Keratinocyte (primary cell): Measurements from ENCODE around the gene IL5RA. TPM values are rescaled to one million over a fixed set of nuclear protein-coding genes. Genes with fewer than 3 reads are reported as not detected.

Experiments
- DNase-seq: peaks from one replicate; pipeline ENCODE4 v3.0.0-alpha.2; 2011; ENCODE audit warnings: low read depth, missing footprints, low spot score
- FAIRE-seq: peaks from 2 replicates; lab custom pipeline; 2011; peaks lifted over from hg19 to GRCh38; lab: Jason Lieb, UNC
- H2AFZ ChIP-seq: 2 replicates; pipeline ENCODE4 v1.6.0; 2012; ENCODE audit warnings: low read length, control low read depth, inconsistent platforms; ENCODE audit not compliant: control insufficient read depth
- H3K27ac ChIP-seq: 2 replicates; pipeline ENCODE4 v1.5.1; 2011; ENCODE audit warnings: low read length; ENCODE audit not compliant: control insufficient read depth, insufficient read depth
- H3K27me3 ChIP-seq: 3 replicates; pipeline ENCODE4 v1.6.0; 2011; ENCODE audit warnings: low read length; ENCODE audit not compliant: control insufficient read depth, insufficient read depth; ENCODE audit errors: extremely low read depth
- H3K36me3 ChIP-seq, 2 experiments: 2 replicates in 1 of 2; 3 replicates in 1 of 2; pipeline ENCODE4 v1.5.1; 2011; ENCODE audit warnings: low read length in 2 of 2, mild to moderate bottlenecking in 1 of 2; ENCODE audit not compliant: control insufficient read depth in 2 of 2, insufficient read depth in 2 of 2; ENCODE audit errors: extremely low read depth in 1 of 2
- H3K4me1 ChIP-seq: 3 replicates; pipeline ENCODE4 v1.5.1; 2011; ENCODE audit warnings: low read length; ENCODE audit not compliant: control insufficient read depth, insufficient read depth; ENCODE audit errors: extremely low read depth
- H3K4me2 ChIP-seq: 3 replicates; pipeline ENCODE4 v1.6.0; 2011; ENCODE audit warnings: low read depth, low read length; ENCODE audit not compliant: control insufficient read depth, insufficient read depth; ENCODE audit errors: extremely low read depth
- H3K4me3 ChIP-seq, 3 experiments: fragments of 200-600 bp in 1 of 3; sonication (generic) in 1 of 3; 2 replicates in 2 of 3; 3 replicates in 1 of 3; pipeline ENCODE4 v1.5.1; 2011 to 2016; ENCODE audit warnings: low read length in 3 of 3, mild to moderate bottlenecking in 3 of 3, control low read depth in 2 of 3, inconsistent platforms in 1 of 3, low read depth in 1 of 3, mixed read lengths in 1 of 3, mixed run types in 1 of 3, moderate library complexity in 1 of 3; ENCODE audit not compliant: control insufficient read depth in 2 of 3, insufficient read depth in 2 of 3; ENCODE audit errors: extremely low read depth in 1 of 3
- H3K79me2 ChIP-seq: 2 replicates; pipeline ENCODE4 v1.6.0; 2012; ENCODE audit warnings: low read length; ENCODE audit not compliant: control insufficient read depth, insufficient read depth
- H3K9ac ChIP-seq: 3 replicates; pipeline ENCODE4 v1.6.0; 2011; ENCODE audit warnings: low read length; ENCODE audit not compliant: control insufficient read depth, insufficient read depth; ENCODE audit errors: extremely low read depth
- H3K9me1 ChIP-seq: 3 replicates; pipeline ENCODE4 v1.6.0; 2011; ENCODE audit warnings: low read length; ENCODE audit not compliant: control insufficient read depth, insufficient read depth; ENCODE audit errors: extremely low read depth
- H3K9me3 ChIP-seq: 2 replicates; pipeline ENCODE4 v1.5.1; 2012; ENCODE audit warnings: low read depth, low read length; ENCODE audit not compliant: control insufficient read depth
- H4K20me1 ChIP-seq: 3 replicates; pipeline ENCODE4 v1.6.0; 2011; ENCODE audit warnings: low read length; ENCODE audit not compliant: control insufficient read depth, insufficient read depth; ENCODE audit errors: extremely low read depth
- CTCF ChIP-seq, 3 experiments: IDR thresholded peaks in 1 of 3; conservative IDR thresholded peaks in 1 of 3; optimal IDR thresholded peaks in 1 of 3; 2 replicates in 2 of 3; 3 replicates in 1 of 3; pipeline versions ENCODE3 to v1.5.1; 2011; ENCODE audit warnings: low read length in 3 of 3, mild to moderate bottlenecking in 3 of 3, moderate library complexity in 2 of 3, control low read depth in 1 of 3, inconsistent platforms in 1 of 3; ENCODE audit not compliant: insufficient read depth in 2 of 3; ENCODE audit errors: extremely low read depth in 1 of 3
- EZH2 ChIP-seq: IDR thresholded peaks from one replicate; pipeline ENCODE4 v1.6.1; 2012; ENCODE audit warnings: inconsistent platforms, mild to moderate bottlenecking, low read length, moderate library complexity
- dilution Hi-C: fragments of 300-500 bp; cut with MboI; formaldehyde crosslinking; loops from one replicate; pipeline ENCODE4 v1.7.0; 2020; ENCODE audit warnings: low sequenced_read_pairs; ENCODE audit not compliant: extremely low pct_ligation_motif_present
- polyA plus RNA-seq, 5 experiments: library from polyadenylated mRNA; depleted of rRNA in 3 of 5; stranded (reverse) in 3 of 5; stranded (forward) in 1 of 5; unstranded in 1 of 5; fragments of >200 nt; gene quantifications; 1 replicate in 1 of 5; 2 replicates in 3 of 5; 3 replicates in 1 of 5; pipeline versions ENCODE4 v1.2.1 to v1.2.3, GENCODE V29; 2011 to 2012; ENCODE audit warnings: missing spikeins in 2 of 5, low read depth in 1 of 5, low replicate concordance in 1 of 5

IL5RA gene
- polyA plus RNA-seq, 1 donor (not counting 4 experiments of a cell fraction or from before 2014, with no cell fraction given), result not detected

DNA sequence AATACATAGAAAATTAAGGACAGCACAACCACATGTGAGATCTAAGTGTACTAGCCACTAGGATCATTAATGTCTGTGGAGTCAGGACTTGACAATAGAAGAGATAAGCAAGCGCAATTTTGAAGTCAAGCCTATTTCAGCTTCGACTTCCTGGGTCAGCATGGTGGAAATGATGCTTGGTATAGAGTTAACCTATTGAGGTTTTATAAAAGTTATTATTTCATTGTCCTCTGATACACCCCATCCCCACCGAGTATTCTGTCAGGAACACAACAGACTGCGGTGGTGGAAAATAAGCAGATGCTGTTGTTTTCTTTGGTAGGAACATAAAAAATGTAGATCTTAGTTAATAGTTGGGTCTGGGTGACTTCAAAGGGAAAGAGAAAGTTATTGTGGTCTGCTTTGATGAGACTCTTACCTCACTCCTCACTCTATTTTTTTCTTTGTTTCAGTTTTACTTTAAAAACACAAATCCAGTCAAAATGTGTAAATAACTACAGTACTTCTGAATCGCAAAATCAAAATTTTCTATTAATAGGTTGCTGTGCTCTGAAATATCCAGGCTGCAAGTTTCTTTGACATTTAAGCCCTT is 82.1 kb downstream of the IL5RA start:
- no peaks in the 10 kb centered on the region for H4K20me1 ChIP-seq
- TF ChIP-seq EZH2 (no peak), CTCF (optimal IDR thresholded peaks at IDR 0.05 in 1 of 3, IDR thresholded peaks at IDR 0.05 in 1 of 3, conservative IDR thresholded peaks at IDR 0.05 in 1 of 3; ENCODE audit: extremely low read depth in 1 of 3, insufficient read depth in 2 of 3, low read length in 3 of 3) (no peak)
- DNase-seq (no peak), FAIRE-seq (no peak)
- no peaks in the 10 kb centered on the region for H3K9me3 ChIP-seq
- H3K27me3 ChIP-seq, result no peaks in the 10 kb centered on the region
- H3K9me1 ChIP-seq, result no peaks in the 10 kb centered on the region
- no peak overlapping the region for H3K4me3 ChIP-seq
- H3K27ac ChIP-seq, result no peak overlapping the region
- no peaks in the 10 kb centered on the region for H3K36me3 ChIP-seq
- H2AFZ ChIP-seq, result no peak overlapping the region
- dilution Hi-C loops, result no loop called here
- no peak overlapping the region for H3K4me2 ChIP-seq
- no peak overlapping the region for H3K9ac ChIP-seq
- H3K79me2 ChIP-seq, result no peaks in the 10 kb centered on the region
- no peaks in the 10 kb centered on the region for H3K4me1 ChIP-seq

DNA sequence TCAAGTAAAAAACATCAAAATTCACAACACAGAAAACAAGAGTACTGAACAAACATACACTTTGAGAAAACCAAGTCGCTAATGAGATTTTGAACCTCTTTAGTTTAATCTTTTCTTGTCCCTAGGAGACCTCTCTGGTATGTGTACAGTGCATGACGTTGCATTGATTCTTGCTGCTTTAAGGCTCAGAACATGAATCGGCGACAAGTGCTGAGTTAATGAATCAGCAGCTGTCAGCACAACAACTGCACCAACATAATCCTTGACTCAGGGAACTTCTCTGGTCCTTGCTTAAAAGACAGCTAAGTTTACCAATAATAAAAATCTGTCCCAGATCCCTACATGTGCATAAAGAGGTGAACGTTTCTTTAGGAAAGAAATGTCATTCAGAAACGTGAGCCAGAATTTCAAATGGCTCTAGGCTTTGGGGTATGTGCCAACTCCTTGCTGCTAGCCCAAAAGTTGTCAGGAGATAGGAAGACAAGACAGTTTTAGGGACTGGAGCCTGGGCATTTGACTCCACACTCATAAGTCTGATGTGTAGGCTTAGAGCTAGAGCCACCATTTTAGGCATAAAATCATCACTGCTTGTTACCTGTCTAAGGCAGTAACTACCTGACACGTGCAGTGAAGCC is 86.9 kb downstream of the IL5RA start:
- Histone ChIP-seq H3K9ac (no peak overlapping the region), H2AFZ (no peak overlapping the region), H3K27ac (no peak overlapping the region), H3K79me2 (no peaks in the 10 kb centered on the region), H4K20me1 (no peaks in the 10 kb centered on the region), H3K36me3 (no peaks in the 10 kb centered on the region), H3K4me2 (no peak overlapping the region), H3K4me3 (no peak overlapping the region), H3K9me1 (no peaks in the 10 kb centered on the region), H3K27me3 (no peaks in the 10 kb centered on the region), H3K9me3 (no peaks in the 10 kb centered on the region), H3K4me1 (no peaks in the 10 kb centered on the region)
- TF ChIP-seq CTCF (optimal IDR thresholded peaks at IDR 0.05 in 1 of 3, IDR thresholded peaks at IDR 0.05 in 1 of 3, conservative IDR thresholded peaks at IDR 0.05 in 1 of 3; ENCODE audit: extremely low read depth in 1 of 3, insufficient read depth in 2 of 3, low read length in 3 of 3), result no peak
- TF ChIP-seq EZH2, result no peak
- dilution Hi-C loops, result no loop called here
- FAIRE-seq (no peak), DNase-seq (no peak)
